IMR-90 (cell line): ENCODE results near the gene CCT5.
"Not testable (repeated sequence)": the region's sequence is repeated elsewhere in the genome, so short reads cannot be mapped to it uniquely, and the experiment has no call there.

ENCODE experiments used
- CHD1 ChIP-seq: IDR thresholded peaks from 2 replicates; pipeline ENCODE4 v1.6.1; 2012; ENCODE audit warnings: low read depth, low read length, improper control_type of control experiment
- CTCF ChIP-seq: conservative IDR thresholded peaks from 2 replicates; pipeline ENCODE4 v1.5.1; 2012; ENCODE audit warnings: mild to moderate bottlenecking, low read depth, low read length, improper control_type of control experiment
- NFE2L2 ChIP-seq: fragments of 150-350 bp; IDR thresholded peaks from 2 replicates; pipeline ENCODE4 v1.6.1; 2016; ENCODE audit warnings: low read depth, mild to moderate bottlenecking, low read length
- POLR2A ChIP-seq: IDR thresholded peaks from 2 replicates; pipeline ENCODE4 v1.6.1; 2012; ENCODE audit warnings: mild to moderate bottlenecking, low read depth, low read length

GRCh38 chr5:10272875-10273209 lies 22.8 kb downstream of the CCT5 start:
- TF ChIP-seq CTCF, CHD1, NFE2L2, POLR2A: not testable (repeated sequence)
